Spleen (tissue), 11 donors: ENCODE data around the gene RAC2. TPM values are rescaled to one million over a fixed set of nuclear protein-coding genes. Genes with fewer than 3 reads are reported as not detected.
A peak's percentile ranks its signal among the peaks of the same experiment; 100 is the strongest.

Experiments
- DNase-seq: peaks from one replicate; pipeline ENCODE4 v3.0.0-alpha.2; 2020
- H3K27ac ChIP-seq, 8 donors: fragments of 200-600 bp; sonication (generic) in 7 of 8; 1 replicate in 4 of 8; 2 replicates in 4 of 8; pipeline versions ENCODE4 v1.5.0 to v1.8.0; 2016 to 2021; ENCODE audit warnings: inconsistent platforms in 4 of 8, mild to moderate bottlenecking in 4 of 8, moderate library complexity in 1 of 8
- H3K27me3 ChIP-seq, 7 donors: fragments of 200-600 bp; sonication (generic) in 6 of 7; replicated peaks in 1 of 7; 1 replicate in 4 of 7; 2 replicates in 3 of 7; pipeline versions ENCODE4 v1.5.0 to v1.8.0; 2016 to 2021; ENCODE audit warnings: inconsistent platforms in 3 of 7, mild to moderate bottlenecking in 1 of 7
- H3K36me3 ChIP-seq, 6 donors: fragments of 200-600 bp; sonication (generic) in 5 of 6; 1 replicate in 4 of 6; 2 replicates in 2 of 6; pipeline versions ENCODE4 v1.5.0 to v1.8.0; 2016 to 2021; ENCODE audit warnings: inconsistent platforms in 2 of 6
- H3K4me1 ChIP-seq, 6 donors: fragments of 200-600 bp; sonication (generic) in 5 of 6; 1 replicate in 3 of 6; 2 replicates in 3 of 6; pipeline versions ENCODE4 v1.5.0 to v1.8.0; 2016 to 2021; ENCODE audit warnings: inconsistent platforms in 3 of 6
- H3K4me3 ChIP-seq, 8 donors: fragments of 200-600 bp; sonication (generic) in 7 of 8; 1 replicate in 4 of 8; 2 replicates in 4 of 8; pipeline versions ENCODE4 v1.5.0 to v1.8.0; 2016 to 2021; ENCODE audit warnings: inconsistent platforms in 4 of 8, mild to moderate bottlenecking in 4 of 8, moderate library complexity in 2 of 8
- H3K9me3 ChIP-seq, 8 donors: fragments of 200-600 bp; sonication (generic) in 7 of 8; 1 replicate in 4 of 8; 2 replicates in 4 of 8; pipeline versions ENCODE4 v1.5.0 to v1.8.0; 2016 to 2021; ENCODE audit warnings: inconsistent platforms in 4 of 8
- CTCF ChIP-seq, 11 experiments: fragments of 200-600 bp in 7 of 11; fragments of 450-650 bp in 4 of 11; sonication (generic) in 4 of 11; IDR thresholded peaks in 8 of 11; conservative IDR thresholded peaks in 3 of 11; 1 replicate in 7 of 11; 2 replicates in 4 of 11; pipeline versions ENCODE4 v1.4.0 to v1.8.0; 2016 to 2021; ENCODE audit warnings: antibody characterized with exemption in 11 of 11, inconsistent platforms in 4 of 11, mild to moderate bottlenecking in 1 of 11
- POLR2A ChIP-seq, 3 donors: fragments of 450-650 bp; IDR thresholded peaks; one replicate each; pipeline ENCODE4 v1.5.1; 2017; ENCODE audit warnings: antibody characterized with exemption in 3 of 3, mild to moderate bottlenecking in 1 of 3
- POLR2AphosphoS5 ChIP-seq, 3 donors: sonication (generic); formaldehyde crosslinking; IDR thresholded peaks; one replicate each; pipeline ENCODE4 v1.5.1; 2017; ENCODE audit warnings: antibody characterized with exemption in 3 of 3
- WGBS, 5 donors: extraction: QIAGEN DNeasy Blood & Tissue Kit in 3 of 5; methylation state at CpG; one replicate each; pipeline versions ENCODE4 v1.1.5 to v1.1.7; 2013 to 2018; 5-methylcytosine and 5-hydroxymethylcytosine counted together
- intact Hi-C: fragments of 100-400 bp; cut with DNase I; formaldehyde crosslinking; loops from one replicate; pipeline ENCODE4 v1.15.0; 2023; ENCODE audit warnings: low total_unique reads
- polyA plus RNA-seq, 3 donors: library from polyadenylated mRNA; stranded (reverse); fragments of 200-250 nt; gene quantifications; one replicate each; pipeline ENCODE4 v1.2.1, GENCODE V29; 2013
- total RNA-seq, 7 donors: library from RNA; depleted of rRNA in 3 of 7; stranded (reverse); fragments of >200 nt in 3 of 7; fragmentation: NEBNext Ultra II Directional in 4 of 7; extraction: Animal tissue kit (Norgen Biotek cat#: 25700) in 4 of 7; gene quantifications; one replicate each; pipeline versions ENCODE4 v1.1.0 to v1.2.1, GENCODE V29; 2016 to 2021
- donor health status: healthy with polysubstance abuse.
- donor health status: DM: no; HTN: no; CAD: no; lungs with moderate emphysema.
- donor health status: DM: no; HTN: no; CAD: no.
- donor health status: Bipolar disorder and iron deficiency.
- donor health status: healthy.
- donor health status: DM: no; HTN: no; CAD: no.
- donor health status: DM: yes; HTN: yes; CAD: no.

Gene RAC2
- total and polyA plus RNA-seq, 10 donors, result 270 to 493 (median 393) TPM

GRCh38 chr22:37181681-37182080, 62.4 kb downstream of the RAC2 start:
- WGBS, 5 donors, result 66 to 92% (median 87%) methylated on average over 4 of the region's 4 CpGs
- no peak for TF ChIP-seq CTCF (IDR thresholded peaks at IDR 0.05 in 8 of 11, conservative IDR thresholded peaks at IDR 0.05 in 3 of 11)
- TF ChIP-seq POLR2AphosphoS5 (IDR thresholded peaks at IDR 0.05), result no peak
- no peak for TF ChIP-seq POLR2A (IDR thresholded peaks at IDR 0.05)
- no peak overlapping the region for H3K27ac ChIP-seq
- no peak for DNase-seq
- H3K36me3 ChIP-seq, result peaks cover 0 to 10% (median 3%) of the 10 kb centered on the region in 6 donors
- peaks cover 17 to 78% (median 48%) of the 10 kb centered on the region in 6 donors for H3K4me1 ChIP-seq
- H3K9me3 ChIP-seq, result no peaks in the 10 kb centered on the region
- intact Hi-C loops, result no loop called here
- no peak overlapping the region for H3K4me3 ChIP-seq
- H3K27me3 ChIP-seq, result no peaks in the 10 kb centered on the region

DNA sequence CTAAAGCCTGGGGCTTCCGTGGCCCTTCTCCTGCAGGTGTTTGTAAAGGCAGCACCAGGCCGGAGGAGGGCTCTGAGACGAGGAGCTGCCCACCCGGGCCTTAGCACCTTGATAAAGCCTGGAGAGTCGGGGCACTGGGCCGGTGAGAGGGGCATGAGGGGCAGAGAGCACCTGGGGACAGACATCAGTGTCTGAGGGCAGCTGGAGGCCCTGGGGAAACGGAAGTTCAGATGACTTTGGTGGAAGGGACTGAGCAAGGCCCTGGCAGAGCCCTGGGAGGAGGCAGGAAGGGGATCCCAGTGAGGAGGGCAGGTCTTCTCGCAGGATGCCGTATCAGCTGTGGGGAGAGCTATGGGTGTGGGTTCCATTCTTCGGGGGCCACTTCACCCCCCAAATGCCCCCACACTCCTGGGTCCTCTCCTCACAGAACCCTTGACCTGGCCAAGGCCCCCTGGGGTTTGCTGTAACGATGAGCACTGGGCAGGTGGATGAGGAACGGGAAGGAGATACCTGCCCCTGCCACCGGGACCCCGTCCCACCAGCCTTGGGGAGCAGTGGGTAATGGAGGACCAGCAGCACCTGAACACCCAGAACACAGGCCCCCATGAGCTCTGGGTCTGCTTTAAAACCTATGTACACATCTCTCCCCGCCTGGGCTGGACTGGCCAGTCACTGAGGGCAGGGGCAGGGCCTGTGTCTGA, 63.4 kb downstream of the RAC2 start:
- H3K36me3 ChIP-seq, result peaks cover 0 to 10% (median 3%) of the 10 kb centered on the region in 6 donors
- peak overlapping the region in 2 of 8 donors; percentile 15 to 84 for H3K27ac ChIP-seq
- DNase-seq, result peak; percentile 70
- TF ChIP-seq POLR2A (IDR thresholded peaks at IDR 0.05) (no peak), POLR2AphosphoS5 (IDR thresholded peaks at IDR 0.05) (no peak), CTCF (IDR thresholded peaks at IDR 0.05 in 8 of 11, conservative IDR thresholded peaks at IDR 0.05 in 3 of 11) (no peak)
- H3K4me3 ChIP-seq, result no peak overlapping the region
- no peaks in the 10 kb centered on the region for H3K9me3 ChIP-seq
- H3K4me1 ChIP-seq, result peaks cover 19 to 78% (median 48%) of the 10 kb centered on the region in 6 donors
- no peaks in the 10 kb centered on the region for H3K27me3 ChIP-seq
- WGBS, 5 donors, result 85 to 90% (median 89%) methylated on average over 11 to 15 of the region's 15 CpGs
- intact Hi-C loops, result no loop called here

DNA sequence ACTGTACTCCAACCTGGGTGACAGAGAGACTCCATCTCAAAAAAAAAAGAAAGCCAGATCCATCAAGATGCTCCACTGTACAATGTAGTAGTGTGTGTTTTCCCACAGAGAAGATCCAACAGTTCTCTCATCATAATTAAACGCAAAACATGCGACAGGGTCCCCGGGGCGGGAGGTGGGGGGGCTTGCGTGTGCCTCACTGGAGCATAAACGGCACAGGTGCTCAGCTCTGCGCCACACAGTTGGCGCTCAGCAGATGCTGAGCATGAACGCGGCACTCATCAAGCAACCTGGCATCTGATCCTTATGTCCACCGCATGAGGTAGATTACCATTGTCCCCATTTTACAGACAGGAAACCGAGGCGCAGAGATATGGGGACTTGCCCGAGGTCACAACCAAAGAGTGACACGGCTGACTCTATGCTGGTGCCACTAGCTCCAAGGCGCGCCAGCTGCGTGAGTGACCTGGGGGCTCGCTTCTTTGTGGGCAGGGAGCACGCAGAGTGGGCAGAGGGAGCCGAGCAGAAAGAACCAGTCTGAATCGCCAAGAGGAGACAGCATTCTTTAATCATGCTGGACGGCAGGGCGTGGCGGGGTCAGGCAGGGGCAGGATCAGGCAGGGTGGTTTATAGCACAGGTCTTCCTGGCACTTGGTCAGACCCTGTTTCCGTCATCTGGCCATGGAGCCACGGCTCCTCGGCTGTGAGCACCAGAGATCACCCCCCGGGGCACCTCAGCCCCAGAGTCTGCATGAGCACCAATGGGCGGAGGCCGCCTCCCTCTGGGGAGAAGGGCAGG, 64.2 kb downstream of the RAC2 start:
- 84 to 91% (median 90%) methylated on average over 28 to 31 of the region's 31 CpGs for WGBS, 5 donors

More for the DNA sequence above, 64.2 kb downstream of the RAC2 start:
- no peak for TF ChIP-seq CTCF (IDR thresholded peaks at IDR 0.05 in 8 of 11, conservative IDR thresholded peaks at IDR 0.05 in 3 of 11)
- no peak for TF ChIP-seq POLR2A (IDR thresholded peaks at IDR 0.05)
- peak in 1 of 3 donors; percentile 23 for TF ChIP-seq POLR2AphosphoS5 (IDR thresholded peaks at IDR 0.05)
- no peak overlapping the region for H3K4me3 ChIP-seq
- H3K27me3 ChIP-seq, result no peaks in the 10 kb centered on the region
- peaks cover 21 to 78% (median 44%) of the 10 kb centered on the region in 6 donors for H3K4me1 ChIP-seq
- H3K36me3 ChIP-seq, result peaks cover 0 to 10% (median 3%) of the 10 kb centered on the region in 6 donors
- intact Hi-C loops, result no loop called here
- no peaks in the 10 kb centered on the region for H3K9me3 ChIP-seq
- H3K27ac ChIP-seq, result peak overlapping the region in 3 of 8 donors; percentile 64 to 84 (median 70)
- peak; percentile 74 for DNase-seq
